Measurements from ENCODE around the gene LAMTOR1.
A peak's percentile ranks its signal among the peaks of the same experiment; 100 is the strongest.

Gene LAMTOR1

GRCh38 chr11:72080326-72081183 is 22.5 kb downstream of the LAMTOR1 start, which contains the start of the genes LRRC51 and NUMA1:
TSS of gene LRRC51 (plus strand) at chr11:72080850. CDS start at chr11:72089084, 8,234 bp downstream.
TSS of gene NUMA1 (minus strand) at chr11:72080542. CDS start at chr11:72035943, 44,599 bp downstream.
- peak; percentile 100 for DNase-seq

DNA sequence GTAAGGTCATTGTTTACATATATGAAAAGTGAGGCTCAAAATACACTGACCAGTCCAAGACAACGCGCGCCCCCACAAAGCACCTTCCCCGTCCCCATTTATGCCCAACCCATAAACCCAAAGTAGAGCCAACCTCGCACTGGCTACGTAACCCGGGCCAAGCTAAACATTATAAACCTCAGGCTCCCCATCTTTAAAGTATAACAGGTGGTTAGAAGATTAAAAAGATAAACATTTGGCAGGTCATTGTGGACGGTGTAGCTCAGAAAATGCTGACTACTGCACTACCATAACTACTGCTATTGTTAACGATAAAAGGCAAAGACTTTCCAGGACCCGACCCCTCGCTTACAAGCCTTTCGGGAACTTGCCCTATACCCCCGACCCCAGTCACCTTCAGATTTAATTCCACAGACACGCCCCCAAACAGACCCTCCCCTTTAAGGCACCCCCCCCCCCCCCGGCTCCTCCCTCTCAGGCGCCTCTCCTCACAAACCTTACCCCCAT is 23.2 kb downstream of the LAMTOR1 start:
- no peak for DNase-seq

- DNase-seq, result no peak
Measured at GRCh38 chr11:72078477-72078876, 24.6 kb downstream of the LAMTOR1 start.

DNA sequence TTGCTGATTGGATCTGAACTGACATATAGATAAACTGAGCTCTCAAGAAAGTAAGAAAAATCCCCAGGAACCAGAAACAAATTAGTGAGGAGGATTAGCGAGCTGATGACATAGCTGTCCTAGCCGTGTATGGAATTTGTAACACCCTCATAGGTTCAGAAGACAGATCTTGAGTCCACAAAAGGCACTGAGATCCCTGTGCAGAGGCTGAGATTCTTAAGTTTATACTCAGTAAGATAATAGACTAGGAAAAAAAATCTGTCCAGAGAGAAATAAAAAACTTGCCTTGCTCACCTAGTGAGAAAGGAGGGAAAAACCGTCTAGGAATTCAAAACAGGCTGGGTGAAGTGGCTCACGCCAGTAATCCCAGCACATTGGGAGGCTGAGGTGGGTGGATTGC is 27.3 kb downstream of the LAMTOR1 start:
- no peak for DNase-seq

DNA sequence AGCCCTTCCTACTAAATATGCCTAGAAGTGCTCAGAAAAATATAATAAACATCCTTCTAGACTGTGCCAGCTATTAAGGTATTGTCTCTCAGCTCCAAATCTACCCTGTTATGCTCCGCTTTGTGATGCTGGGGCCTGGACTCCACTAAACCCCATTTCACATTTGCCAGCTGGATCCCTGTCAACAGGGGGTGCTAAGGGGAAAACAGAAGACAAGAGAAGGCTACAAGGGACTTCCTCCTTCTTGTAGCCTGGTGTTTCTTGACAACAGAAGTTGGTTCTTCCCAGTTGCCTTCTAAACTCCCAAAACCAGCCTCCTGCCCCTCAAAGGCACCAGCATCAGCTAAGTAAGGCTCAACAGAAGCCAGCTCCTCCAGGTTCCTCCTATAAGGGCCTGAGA is 28.0 kb downstream of the LAMTOR1 start:
- DNase-seq, result no peak

DNA sequence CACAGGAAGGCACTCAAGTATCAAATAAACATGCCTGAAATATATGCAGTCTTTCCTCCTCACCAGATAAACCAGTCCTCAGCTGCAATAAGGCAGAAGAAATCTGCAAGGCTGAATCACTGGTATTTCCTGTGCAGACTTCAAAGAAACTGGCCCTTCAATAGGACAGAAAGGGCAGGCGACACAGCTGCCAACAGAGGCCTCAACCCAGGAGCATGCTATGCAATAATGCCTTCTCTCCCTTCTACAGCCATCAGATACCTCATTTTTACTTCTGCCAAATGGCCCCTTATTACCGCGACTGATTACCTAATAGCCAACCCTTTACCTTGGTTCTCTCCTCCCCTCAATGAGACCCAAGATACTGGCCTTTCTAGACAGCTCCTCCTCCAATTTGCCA is 30.7 kb downstream of the LAMTOR1 start:
- DNase-seq, result no peak

DNA sequence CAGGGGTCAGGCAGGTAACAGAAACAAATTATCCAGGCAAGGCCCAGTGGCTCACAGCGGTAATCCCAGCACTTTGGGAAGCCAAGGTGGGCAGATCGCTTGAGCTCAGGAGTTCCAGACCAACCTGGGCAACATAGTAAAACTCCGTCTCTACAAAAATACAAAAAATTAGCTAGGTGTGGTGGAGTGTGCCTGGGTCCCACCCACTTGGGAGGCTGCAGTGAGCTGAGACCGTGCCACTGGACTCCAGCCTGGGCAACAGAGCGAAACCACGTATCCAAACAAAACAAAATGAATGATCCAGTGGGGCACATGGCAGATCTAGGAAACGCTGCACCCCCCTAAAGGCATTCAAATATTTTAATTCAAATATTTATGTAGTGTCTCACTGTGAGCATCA is 32.6 kb downstream of the LAMTOR1 start:
- no peak for DNase-seq

- no peak for DNase-seq
Measured at GRCh38 chr11:72069787-72070251, 33.3 kb downstream of the LAMTOR1 start.

- no peak for DNase-seq
Measured at GRCh38 chr11:72069200-72069599, 33.9 kb downstream of the LAMTOR1 start.

DNA sequence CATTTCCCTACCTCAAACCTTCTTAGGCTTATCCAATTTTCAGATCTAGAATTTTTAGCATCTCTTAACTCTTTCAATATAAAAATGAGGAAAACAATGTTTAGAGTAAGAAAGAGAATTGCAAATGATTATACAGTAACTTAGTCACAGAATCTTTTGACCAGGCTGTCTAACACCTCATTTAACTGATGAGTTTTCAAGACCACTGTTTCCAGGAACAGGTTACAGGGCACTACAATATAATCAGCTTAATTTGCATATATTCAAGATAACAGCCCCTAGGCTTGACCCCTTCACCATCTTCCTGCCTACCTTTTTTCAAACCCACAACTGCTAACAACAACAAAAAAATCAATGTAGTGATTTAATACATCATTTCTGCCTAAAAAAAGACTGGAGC is 35.4 kb downstream of the LAMTOR1 start:
- DNase-seq, result no peak

DNA sequence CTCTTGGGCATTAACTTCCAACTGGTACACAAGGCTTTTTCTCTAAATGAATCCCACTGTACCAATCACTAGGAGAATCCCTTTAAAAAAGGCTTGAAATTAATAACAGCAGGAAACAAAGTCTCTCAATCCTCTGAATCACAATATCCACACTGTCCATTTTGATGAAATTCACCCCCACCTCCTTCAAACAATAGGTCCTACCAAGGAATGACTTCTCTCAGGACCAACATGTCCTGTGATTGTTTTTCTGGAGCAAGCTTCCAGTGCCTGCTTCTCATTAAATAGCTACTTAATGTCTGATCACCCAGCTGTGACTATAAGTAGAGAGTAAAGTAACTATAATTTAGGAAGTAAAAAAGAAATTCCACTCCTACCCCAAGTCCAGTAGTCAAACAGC is 35.8 kb downstream of the LAMTOR1 start:
- DNase-seq, result no peak

GRCh38 chr11:72066855-72067254 is 36.2 kb downstream of the LAMTOR1 start:
- DNase-seq, result no peak

DNA sequence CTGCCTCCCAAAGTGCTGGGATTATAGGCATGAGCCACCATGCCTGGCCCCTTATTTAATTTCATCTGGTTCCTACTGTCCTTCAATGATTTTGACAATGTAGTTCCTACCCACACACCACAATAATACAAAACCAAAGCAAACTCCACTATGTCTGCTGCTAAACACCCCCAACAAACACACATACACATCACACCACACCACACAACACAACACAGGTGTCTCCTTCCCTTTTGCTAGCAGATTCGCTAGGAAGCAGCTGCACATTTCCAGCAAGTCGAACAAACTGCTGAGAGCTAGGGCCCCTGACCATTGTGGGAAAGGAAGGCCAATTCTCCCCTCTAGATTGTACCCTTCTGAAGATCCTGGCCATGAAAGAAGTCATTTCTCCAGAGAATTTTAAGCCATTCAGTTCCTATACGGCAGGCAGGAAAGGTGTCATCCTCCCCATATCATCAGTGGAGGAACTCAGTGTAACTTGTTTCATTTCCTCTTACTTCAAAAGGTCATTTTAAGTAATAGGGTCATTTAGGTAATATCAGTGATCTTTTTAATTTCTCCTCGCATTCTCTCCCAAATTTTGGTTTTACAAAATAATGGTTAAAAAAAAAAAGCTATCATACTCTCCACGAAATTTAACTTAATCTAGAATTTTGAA is 41.2 kb downstream of the LAMTOR1 start:
- DNase-seq, result no peak

DNA sequence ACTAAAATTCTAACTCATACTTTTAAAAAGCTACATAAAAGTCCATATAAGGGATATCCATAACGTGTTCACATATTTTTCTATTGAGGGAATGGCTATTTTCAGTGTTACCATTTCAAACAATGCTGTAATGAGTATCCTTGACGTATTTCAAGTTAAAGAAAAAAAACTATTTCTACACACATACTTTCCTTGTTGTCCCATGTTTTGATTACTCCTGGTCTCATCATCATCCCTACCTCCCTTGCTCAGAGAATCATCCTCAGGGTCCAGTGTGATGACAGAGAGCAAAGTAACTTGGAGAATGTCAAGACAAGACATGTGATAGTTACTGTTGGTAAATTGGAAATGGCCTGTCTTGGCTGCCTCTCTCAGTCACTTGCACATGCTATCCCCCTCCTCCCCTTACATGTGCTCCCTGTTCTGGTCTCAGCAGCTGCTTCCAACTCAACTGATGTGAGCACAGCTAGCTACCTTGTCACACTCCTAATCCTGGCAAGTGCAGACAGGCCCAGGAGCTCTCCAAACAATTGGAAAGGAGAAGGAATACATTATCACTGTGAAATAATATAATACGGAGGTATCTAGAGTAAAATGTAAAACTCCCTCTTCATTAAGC is 44.6 kb downstream of the LAMTOR1 start:
- DNase-seq, result no peak

DNA sequence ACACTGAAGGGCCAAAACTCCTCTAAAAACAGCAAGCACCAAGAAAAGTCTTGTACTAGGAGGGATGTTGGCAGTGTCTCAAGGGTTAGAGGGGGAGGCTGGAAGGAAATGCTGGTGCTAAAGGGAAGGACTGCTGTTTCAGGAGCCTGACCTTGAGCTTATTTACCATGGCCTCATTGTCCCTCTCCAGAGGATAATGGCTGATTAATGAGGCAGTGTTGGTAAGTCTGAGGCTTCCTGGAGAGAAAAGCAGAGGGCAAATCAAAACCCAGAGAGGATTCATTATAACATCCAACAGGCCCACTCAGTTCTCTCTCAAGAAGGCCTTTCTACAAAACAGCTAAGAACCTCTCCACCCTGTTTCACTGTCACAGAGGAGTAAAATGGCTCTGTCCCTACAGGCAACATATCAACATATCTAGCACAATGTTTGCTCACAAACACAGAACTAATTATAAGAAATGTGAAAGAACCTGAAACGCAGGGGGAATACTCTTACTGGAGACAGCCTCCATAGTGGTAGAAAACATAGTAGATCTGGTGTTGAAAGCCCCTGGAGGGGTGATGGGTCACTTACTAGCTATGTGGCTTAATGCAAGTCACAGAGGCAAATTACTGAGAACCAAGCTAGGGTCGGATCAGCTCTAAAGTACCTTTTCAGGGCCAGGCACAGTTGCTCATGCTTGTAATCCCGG is 54.2 kb downstream of the LAMTOR1 start:
- DNase-seq, result peak; percentile 89

All from NCI-H2227 treated with DMSO at 0.1 percent for 48 hours (cell line).